Kidney tubule cell (primary cell): ENCODE data around the gene C4orf54.

ENCODE experiments used
- DNase-seq: peaks from one replicate; pipeline ENCODE4 v3.0.0-alpha.2; 2018; ENCODE audit warnings: low spot score

The C4orf54 gene

DNA sequence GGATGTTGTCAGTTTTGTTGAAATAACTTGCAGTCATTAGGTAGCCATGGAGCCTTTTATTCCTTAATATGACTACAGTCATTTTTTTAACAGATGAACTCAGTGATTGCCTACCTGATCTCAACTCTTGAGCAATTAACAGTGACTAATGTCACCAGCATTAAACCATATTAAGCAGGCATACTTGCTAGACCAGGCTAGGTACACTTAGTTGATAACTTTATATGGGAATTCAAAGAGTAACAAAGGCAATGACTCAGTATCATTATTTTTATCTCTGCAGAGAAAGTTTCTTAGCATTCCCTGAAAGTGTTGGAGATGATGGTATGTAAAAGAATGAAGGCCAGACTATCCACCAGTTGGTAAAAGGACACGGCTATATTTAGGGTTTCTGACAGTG, at the start of gene C4orf54:
Gene C4orf54 (minus strand): TSS at position 31 of the 400 bp plus-strand sequence. CDS start 3,180 bp downstream, outside the sequence.
- peak; percentile 31 for DNase-seq

DNA sequence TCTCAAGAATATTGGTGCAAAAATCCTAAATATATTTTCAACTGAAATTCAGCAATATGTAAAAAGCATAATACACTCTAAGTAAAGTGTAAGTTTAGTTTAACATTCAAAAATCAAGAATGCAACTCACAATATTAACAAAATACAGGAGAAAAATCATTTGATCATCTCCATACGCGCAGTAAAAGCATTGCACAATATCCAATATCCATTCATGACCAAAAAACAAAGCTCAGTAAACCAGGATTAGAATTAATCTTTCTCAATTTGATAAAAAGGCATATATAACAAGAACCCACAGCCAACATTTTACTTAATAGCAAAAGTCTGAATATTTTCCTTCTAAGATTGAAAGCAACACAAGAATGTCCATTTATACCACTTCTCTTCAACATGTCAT, 48.3 kb upstream of the C4orf54 start:
- DNase-seq: no peak

DNA sequence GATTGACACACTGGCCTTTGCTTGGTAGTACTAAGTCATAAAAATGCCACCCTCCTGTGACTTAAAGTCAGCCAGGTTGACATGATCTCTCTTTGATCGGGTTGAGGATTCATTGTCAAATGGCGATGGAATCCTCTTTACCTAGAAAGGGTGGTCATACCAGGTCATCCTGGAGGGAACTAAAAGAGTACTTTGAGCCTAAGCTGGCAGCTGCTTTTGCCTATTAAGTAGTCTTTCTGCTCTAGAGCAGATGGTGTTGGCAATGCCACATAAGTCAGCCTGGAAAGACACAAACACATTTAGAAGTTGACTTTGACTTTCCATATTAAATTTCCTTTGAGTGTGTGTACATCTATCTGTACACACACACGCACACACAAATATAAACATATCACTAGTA, 39.2 kb upstream of the C4orf54 start:
- no peak for DNase-seq

DNA sequence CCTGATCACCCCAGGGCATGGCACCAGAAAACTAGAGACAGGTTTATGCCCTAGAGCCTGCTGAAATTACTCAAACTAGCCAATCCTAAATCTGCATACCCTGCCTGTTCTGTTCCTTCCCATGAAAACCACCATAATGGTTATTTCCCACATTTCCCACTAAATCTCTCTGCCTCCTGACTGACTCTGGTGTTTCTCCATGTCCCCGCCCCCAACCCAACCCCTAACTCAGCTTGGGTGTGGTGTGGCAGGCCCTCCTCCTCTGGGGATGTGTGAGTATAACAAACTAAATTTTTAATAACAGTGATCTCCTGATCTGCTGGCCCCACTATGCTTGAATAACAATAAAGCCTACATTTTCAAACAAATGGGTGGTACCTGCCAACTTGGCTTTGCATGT, 35.5 kb upstream of the C4orf54 start:
- no peak for DNase-seq

DNA sequence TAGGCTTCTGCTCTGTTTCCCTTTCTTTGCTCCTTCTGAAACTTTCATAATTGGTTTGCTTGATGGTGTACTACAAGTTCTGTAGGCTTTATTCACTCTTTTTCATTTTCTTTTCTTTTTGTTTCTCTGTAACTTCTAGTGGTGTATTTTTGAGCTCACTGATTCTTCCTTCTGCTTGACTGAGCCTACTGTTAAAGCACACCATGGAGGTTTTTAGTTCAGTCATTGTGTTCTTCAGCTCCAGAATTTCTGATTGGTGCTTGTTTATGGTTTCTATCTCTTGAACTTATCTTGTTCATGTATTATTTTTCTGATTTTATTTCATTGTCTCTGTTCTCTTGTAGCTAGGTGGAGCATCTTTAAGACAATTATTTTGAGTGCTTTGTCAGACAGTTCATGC, 33.4 kb upstream of the C4orf54 start:
- no peak for DNase-seq

DNA sequence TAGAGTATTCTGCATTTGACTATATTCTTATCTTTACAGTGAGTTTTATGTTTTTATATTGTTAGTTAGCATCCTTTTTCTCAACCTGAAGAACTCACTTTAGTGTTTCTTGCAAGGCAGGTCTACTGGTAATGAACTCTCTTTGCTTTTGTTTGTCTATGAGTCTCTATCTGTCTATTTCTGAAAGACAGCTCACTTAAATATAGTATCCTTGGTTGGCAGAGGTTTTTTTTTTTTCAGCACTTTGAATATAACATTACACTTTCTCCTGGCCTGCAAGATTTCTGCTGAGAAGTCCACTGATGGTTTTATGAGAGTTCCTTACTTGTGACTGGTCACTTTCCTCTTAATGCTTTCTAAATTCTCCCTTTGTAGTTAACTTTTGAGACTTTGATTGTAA, 32.8 kb upstream of the C4orf54 start:
- no peak for DNase-seq

DNA sequence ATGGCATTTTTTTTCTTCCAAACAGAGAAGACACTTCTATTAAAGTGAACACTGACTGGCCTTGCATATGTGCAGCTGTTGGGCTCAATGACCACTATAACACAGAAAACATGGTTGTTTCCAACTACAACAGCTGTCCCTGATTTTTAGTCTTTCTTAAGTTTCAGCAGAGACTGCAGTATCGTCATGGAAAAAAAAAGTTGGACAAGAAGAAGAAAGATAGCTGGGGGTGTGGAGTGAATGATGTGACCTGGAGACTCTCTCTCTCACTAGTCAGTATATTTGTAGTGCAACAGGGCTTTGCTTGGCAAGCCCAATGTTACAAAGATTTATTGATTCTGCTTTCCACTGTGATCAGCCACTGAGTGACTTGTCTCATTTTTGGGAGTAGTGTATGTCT, 29.5 kb upstream of the C4orf54 start:
- no peak for DNase-seq

DNA sequence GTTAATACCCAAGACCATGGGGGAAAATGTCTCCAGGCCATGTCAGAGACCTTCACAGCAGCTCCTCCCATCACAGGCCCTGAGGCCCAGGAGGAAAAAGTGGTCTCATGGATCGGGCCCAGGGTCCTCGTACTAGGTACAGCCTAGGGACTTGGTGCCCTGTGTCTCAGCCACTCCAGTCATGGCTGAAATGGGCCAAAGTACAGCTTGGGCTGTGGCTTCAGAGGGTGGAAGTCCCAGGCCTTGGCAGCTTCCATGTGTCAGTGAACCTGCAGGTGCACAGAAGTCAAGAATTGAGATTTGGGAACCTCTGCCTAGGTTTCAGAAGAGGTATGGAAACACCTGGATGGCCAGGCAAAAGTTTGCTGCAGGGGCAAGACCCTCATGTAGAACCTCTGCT, 27.6 kb upstream of the C4orf54 start:
- DNase-seq: no peak

DNA sequence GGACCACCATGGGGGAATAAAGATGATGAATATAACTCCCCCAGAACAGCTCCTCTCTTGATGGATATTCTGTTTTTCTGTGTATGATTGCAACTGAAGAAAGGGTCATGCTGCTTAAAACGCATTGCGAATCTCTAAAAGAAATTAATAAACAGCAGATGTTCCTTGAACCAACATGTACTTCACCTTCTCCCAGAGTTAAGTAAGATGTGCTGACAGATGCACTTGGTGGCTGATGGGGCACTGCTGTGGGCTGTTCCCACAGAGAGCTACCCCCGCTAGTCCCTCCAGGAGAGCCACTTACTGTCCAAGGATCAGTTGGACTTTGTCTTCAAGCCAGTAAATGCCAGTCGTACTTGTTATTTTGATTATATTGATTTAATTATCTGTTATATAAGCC, 26.3 kb upstream of the C4orf54 start:
- DNase-seq: no peak

DNA sequence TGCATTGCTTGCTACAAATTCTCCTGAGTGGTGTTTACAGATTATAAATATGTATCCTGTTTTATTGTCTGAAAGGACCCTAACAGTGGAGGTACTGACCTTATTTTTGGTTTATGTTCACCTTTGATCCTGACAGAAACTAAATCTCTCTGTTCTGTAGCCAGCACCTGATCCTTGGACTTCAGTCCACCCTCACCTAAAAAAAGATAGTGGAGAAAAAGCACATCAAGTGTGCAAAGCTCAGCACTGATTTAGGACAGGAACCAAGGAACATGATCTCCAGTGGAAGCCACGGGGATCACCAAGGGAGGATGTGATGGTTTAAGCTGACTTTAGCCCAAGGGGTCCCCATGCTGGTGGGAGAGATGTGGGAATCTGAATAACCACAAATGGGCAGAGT, 22.3 kb upstream of the C4orf54 start:
- DNase-seq: no peak

DNA sequence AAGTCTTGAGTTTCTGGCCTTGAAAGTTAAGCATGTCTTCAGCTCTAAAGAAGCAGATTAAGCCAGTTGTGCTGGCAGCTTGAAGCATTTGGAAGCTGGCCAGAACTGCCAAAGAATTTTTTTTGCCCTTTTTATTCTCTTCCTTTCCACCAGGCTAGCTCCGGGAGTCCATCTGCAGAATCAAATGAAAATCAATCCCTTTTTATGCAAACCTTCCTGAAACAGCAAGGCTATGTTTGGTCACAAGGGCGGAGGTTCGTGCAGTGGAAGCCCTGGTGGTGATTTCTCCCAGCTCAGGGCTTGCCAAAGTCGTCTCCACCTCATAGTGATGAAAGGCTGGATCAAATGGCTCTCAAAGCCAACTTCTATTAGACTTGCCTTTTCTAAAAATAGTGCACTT, 21.6 kb upstream of the C4orf54 start:
- no peak for DNase-seq

DNA sequence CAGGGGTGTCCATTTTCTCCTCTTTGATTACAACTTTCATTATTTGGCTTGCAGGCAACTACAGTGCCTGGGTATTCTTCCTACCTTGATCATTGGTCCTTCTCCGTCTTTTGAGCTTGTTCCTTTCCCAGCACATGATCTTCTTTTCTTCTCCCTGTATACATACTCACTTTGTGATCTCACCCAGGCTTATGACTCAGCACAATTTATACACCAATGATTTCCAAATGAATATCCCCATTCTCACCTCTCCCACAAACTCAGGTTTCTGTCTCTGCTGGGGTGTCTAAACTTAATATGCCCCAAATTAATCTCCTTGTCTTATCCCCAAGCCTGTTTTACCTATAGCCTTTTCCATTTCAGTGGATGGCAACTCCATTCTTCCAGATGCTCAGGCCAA, 19.5 kb upstream of the C4orf54 start:
- peak; percentile 22 for DNase-seq

DNA sequence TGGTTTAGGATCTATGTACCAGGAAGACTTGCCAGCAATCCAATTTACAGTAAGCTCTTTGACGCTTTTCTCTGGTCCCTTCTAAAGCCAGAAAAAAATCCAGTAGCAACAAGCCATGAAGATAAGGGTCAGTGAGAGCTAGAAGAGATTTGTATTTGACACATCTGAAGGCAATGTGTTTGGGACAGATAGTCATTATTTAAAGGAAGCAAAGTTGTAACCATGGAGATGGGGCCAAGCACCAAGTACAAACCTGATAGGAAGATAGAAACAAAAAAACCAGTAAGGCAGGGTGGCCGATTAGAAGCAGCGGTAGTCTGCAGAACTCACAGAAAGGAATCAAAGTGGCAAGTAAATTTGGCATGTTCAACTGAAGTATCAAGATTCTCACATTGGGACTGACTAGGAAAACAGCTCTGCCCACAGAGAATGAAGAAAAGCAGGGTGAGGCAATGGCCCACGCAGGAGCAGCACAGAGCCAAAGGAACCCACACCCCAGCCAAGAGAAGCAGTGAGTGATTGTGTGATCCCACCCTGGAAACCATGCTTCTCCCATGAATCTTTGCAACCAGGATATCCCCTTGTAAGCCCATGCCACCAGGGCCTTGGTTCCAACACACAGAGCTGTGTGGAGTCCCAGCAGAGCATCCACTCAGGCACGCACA, 12.9 kb upstream of the C4orf54 start:
- no peak for DNase-seq

DNA sequence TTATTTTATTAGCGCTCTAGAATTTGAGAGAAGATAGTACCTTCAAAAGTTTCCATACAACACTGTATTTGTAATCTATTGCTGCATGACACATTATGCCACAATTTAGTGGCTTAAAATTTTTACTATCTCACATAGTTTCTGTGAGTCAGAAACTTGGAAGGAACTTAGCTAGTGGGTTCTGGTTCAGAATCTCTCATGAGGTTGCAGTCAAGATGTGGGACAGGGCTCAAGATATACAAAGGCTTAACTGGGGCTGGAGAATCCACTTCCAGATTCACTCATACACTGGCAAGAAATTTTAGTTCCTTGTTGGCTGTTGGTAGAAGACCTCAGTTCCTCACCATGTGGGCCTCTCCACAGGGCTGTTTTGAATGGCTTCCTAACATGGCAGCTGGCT, 11.5 kb upstream of the C4orf54 start:
- peak; percentile 24 for DNase-seq

DNA sequence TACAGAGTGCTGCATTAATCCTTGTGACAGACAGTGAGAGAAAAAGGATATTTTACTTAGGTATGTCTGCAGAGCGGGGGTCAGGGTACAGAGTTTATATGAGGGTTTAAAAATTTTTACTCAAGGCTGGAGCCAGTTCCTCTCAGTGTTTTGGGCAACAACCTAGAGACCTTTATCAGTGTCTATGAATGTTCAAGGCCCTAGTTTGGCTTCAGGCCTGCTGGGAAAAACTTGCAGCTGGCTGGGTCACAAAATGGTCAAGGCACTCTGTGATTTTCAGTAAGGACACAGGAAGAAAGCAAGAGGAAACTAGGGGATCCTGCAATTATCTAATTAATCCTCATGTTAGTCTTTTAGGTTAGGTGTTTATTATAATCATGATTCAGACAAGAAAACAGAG, 10.8 kb upstream of the C4orf54 start:
- no peak for DNase-seq

DNA sequence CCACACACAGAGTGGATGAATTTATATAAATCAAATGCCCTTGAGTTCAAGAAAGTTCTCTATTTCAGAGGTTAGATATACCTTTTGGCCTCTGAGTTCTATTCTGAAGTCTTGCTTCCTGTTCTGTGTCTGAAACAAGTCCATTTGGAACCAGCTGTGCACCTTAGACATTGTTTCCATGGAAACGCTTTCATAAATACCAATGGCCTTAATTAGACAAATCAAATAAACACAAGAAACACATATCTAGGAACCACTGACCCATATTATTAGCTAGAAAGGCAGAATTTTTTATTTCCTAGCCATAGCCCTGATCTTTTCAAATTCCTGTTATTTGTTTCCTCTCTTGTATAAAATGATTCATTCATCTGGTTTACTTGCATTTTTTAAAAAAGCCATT, 8.4 kb upstream of the C4orf54 start:
- peak; percentile 38 for DNase-seq

DNA sequence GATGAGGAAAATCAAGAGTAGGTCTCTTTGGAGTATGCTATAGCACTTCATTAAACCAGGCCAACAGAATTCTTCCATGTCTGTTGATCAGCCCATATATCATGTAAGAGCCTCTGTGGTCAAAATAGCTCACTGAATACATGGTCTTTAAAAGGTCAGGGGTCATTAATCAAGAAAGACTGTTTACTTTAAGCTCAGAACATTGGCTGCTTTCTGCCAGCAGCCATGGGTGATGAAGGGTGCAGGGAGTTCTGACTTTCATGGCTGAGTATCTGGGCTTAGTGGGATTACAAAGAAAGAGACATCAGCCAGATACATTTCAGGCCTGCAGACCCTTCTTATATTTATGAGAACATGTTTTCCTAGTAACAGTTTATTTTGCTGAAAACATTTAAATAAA, 7.1 kb upstream of the C4orf54 start:
- no peak for DNase-seq

DNA sequence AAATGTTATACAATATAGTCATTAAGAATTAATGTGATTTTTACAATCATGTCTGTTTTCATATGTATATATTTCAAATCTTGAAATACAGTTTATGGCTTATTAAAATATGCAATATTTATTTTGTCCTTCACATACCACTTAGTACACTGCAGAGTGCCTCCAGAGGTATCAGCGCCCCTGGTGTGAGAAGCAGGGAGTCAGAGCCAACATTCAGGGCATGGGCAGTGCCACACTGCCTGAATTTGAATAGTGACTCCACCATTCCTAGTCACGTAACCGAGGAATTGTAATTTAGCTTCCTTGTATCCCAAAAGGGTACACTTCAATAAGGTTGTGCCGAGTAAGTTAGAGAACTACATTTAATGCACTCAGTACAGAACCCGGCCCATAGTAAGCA, 4.3 kb upstream of the C4orf54 start:
- DNase-seq: no peak

DNA sequence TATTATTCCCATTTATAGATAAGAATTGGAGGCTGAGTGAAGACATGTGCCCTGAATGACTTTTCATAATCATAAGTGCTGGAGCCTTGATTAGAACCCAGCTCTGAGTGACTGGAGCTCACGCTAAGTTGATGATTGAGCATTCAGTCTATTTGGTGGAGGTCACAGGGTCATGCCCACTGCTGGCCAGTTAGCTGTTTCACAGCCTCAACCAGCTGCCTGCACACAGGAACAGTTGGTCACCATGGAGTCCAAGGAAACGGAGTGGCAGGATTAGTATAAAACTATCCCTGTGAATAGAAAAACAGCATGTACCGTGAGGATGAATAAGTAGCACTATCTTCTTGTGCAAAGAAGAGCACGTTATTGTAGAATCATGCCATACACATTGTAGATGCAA, 1.0 kb upstream of the C4orf54 start:
- no peak for DNase-seq

DNA sequence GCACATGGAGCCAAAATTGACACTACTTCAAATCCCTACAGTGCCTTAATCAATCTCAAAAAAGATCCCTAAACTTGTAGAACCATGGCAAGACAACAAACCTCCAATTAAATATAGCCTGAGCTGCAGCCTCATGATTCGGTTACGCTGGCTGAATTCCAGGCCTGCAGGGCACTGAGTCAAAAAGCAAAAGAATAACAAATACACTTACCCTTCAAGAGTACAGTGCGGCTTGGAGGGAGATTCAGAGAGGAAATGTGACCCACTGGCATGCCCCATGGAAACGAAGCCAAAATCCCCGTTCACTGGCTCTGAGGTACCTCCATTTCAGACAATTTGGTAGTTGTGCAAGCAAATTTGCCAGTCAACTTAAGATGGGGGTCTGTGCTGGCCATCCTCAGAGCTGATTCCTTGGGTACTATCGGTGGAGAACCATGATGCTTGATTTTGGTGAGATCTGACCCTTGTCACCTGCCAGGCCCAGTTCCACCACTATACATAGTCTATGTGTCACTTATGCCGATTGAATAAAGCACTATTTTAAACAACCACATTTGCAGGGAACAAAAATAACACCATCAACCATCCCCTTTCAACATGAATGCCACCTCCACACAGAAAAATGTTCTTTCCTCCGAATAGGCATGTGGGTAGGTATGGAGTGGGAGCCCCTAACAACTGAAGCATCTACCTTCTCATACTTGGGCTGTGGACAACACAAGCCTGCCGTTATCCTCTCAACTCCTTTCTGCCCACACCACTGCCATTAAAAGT, 2.1 kb downstream of the C4orf54 start:
- peak; percentile 61 for DNase-seq

DNA sequence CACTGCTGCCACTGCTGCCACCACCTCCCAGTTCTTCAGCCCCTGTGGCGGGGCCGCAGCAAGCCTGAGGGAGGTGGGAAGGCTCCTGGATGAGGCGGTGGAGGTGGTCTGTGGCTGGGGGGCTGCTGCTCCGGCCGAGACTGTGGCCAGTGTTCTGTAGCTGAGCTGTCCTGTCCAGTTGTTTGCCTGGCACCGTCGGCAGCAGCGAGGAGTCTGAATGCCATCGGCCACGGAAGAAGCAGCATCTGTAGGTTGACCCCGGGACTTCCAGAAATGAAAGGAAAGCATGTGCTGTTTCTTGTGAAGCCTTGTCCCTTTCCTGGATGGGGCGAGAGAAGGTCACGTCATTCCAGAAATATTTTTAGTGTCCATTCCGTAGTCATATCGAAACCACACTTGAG, 3.3 kb downstream of the C4orf54 start:
- DNase-seq: no peak

DNA sequence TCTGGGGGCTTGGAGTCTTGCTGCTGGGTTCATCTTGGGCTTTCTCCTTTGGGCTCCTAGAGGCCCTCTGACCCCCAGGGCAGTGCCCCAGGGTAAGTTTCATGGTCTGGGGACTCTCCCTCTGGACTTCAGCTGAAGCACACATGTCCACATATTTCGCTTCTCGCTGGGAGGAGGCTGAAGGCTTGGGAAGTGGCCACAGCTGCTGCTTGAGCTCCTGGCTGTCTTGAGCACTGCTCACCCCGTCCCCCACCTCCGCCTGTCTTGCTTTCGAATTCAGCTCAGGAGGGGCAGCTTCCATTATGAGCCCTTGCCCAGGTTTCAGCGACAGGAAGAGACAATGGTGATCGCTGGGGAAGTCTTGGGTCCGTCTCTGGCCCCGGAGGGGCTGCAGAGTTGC, 3.7 kb downstream of the C4orf54 start:
- DNase-seq: no peak

DNA sequence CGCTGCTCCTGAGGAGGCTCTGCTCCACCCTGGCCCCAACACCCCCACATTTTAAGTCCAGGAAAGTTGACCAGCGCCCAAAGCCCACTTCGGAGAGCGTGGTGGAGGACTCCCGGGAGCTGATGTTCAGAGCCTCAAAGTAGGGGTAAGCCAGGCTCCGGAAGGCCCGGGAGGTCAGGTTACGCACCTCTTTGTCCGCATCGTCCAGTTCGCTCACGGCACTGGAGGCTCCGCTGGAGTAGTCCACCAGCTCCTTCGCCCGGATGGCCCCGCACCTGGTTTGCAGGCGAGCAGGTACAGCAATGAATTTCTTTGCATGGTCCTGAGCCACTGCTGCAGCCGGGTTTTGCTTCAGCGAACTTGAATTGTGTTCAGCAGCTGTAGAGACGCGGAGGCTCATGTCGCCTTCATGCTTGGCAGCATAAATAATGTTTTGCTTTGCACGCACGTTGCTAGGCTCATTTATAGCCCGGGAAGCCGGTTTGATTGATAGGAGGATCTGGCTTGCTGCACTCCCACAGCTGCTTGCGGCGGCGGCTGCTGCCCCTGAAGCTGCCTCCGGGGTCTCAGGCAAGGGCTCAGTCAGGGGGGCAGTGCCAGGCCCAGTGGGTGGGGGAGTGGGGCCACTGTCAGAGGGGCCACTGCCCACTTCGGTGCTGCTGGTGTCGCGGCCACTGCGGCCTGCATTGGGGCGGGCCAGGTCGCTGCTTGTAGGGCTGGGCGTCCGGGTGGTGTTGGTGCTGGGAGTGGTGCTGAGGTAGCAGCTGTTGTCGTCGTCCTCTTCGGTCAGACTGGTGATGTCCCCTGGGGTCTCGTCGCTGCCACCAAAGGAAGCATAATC, 4.8 kb downstream of the C4orf54 start:
- DNase-seq: peak; percentile 61
